ENCODE results near the gene EIF6. TPM values are rescaled to one million over a fixed set of nuclear protein-coding genes. Genes with fewer than 3 reads are reported as not detected.
"Not testable (repeated sequence)": the region's sequence is repeated elsewhere in the genome, so short reads cannot be mapped to it uniquely, and the experiment has no call there.

The EIF6 gene
- total RNA-seq, 1 donor from 2014 or later = 315 TPM

GRCh38 chr20:35319192-35319870 is 34.8 kb upstream of the EIF6 start:
- H3K4me3 ChIP-seq (ENCODE audit: low read depth, low read length) = no peak overlapping the region
- DNase-seq (ENCODE audit: low read depth) = peak; percentile 56
- no peak for TF ChIP-seq CTCF (conservative IDR thresholded peaks at IDR 0.05; ENCODE audit: low read depth, low read length)

- H3K4me3 ChIP-seq (ENCODE audit: low read depth, low read length) = no peak overlapping the region
- peak; percentile 98 for DNase-seq (ENCODE audit: low read depth)
- no peak for TF ChIP-seq CTCF (conservative IDR thresholded peaks at IDR 0.05; ENCODE audit: low read depth, low read length)
Observed at GRCh38 chr20:35318502-35319157, 34.1 kb upstream of the EIF6 start.

- no peak for DNase-seq (ENCODE audit: low read depth)
- no peak for TF ChIP-seq CTCF (conservative IDR thresholded peaks at IDR 0.05; ENCODE audit: low read depth, low read length)
- no peak overlapping the region for H3K4me3 ChIP-seq (ENCODE audit: low read depth, low read length)
Observed at GRCh38 chr20:35317416-35318210, 33.0 kb upstream of the EIF6 start.

- H3K4me3 ChIP-seq (ENCODE audit: low read depth, low read length) = no peak overlapping the region
- TF ChIP-seq CTCF (conservative IDR thresholded peaks at IDR 0.05; ENCODE audit: low read depth, low read length) = no peak
- no peak for DNase-seq (ENCODE audit: low read depth)
Observed at GRCh38 chr20:35316086-35316485, 31.5 kb upstream of the EIF6 start.

GRCh38 chr20:35315632-35316020 is 31.1 kb upstream of the EIF6 start:
- H3K4me3 ChIP-seq (ENCODE audit: low read depth, low read length); DNase-seq (ENCODE audit: low read depth): not testable (repeated sequence)

GRCh38 chr20:35314816-35315631 is 30.5 kb upstream of the EIF6 start:
- DNase-seq (ENCODE audit: low read depth) = no peak
- H3K4me3 ChIP-seq (ENCODE audit: low read depth, low read length) = no peak overlapping the region
- no peak for TF ChIP-seq CTCF (conservative IDR thresholded peaks at IDR 0.05; ENCODE audit: low read depth, low read length)

- DNase-seq (ENCODE audit: low read depth) = peak; percentile 73
- H3K4me3 ChIP-seq (ENCODE audit: low read depth, low read length) = no peak overlapping the region
- no peak for TF ChIP-seq CTCF (conservative IDR thresholded peaks at IDR 0.05; ENCODE audit: low read depth, low read length)
Observed at GRCh38 chr20:35312318-35312717, 27.7 kb upstream of the EIF6 start.
